Measurements from ENCODE around the gene SIAH3.
"Not testable (repeated sequence)": the region's sequence is repeated elsewhere in the genome, so short reads cannot be mapped to it uniquely, and the experiment has no call there.

The SIAH3 gene

GRCh38 chr13:45783346-45784043 is 68.1 kb downstream of the SIAH3 start:
- no peak for DNase-seq (ENCODE audit: low read depth, low spot score)

- DNase-seq (ENCODE audit: low read depth, low spot score) = no peak
These were observed 69.1 kb downstream of the SIAH3 start for GRCh38 chr13:45782327-45783045.

GRCh38 chr13:45781553-45782326 is 69.8 kb downstream of the SIAH3 start:
- DNase-seq (ENCODE audit: low read depth, low spot score) = no peak

GRCh38 chr13:45779901-45780300 is 71.7 kb downstream of the SIAH3 start:
- no peak for DNase-seq (ENCODE audit: low read depth, low spot score)

- DNase-seq (ENCODE audit: low read depth, low spot score) = no peak
These were observed 72.7 kb downstream of the SIAH3 start for GRCh38 chr13:45778882-45779281.

- DNase-seq (ENCODE audit: low read depth, low spot score) = no peak
These were observed 74.8 kb downstream of the SIAH3 start for GRCh38 chr13:45776748-45777147.

- DNase-seq (ENCODE audit: low read depth, low spot score) = no peak
These were observed 76.1 kb downstream of the SIAH3 start for GRCh38 chr13:45775401-45775963.

- DNase-seq (ENCODE audit: low read depth, low spot score) = no peak
These were observed 77.6 kb downstream of the SIAH3 start for GRCh38 chr13:45773944-45774343.

- DNase-seq (ENCODE audit: low read depth, low spot score) = no peak
These were observed 78.3 kb downstream of the SIAH3 start for GRCh38 chr13:45773236-45773635.

- no peak for DNase-seq (ENCODE audit: low read depth, low spot score)
These were observed 80.7 kb downstream of the SIAH3 start for GRCh38 chr13:45770886-45771285.

- DNase-seq (ENCODE audit: low read depth, low spot score) = no peak
These were observed 82.7 kb downstream of the SIAH3 start for GRCh38 chr13:45768656-45769479.

- DNase-seq (ENCODE audit: low read depth, low spot score) = no peak
These were observed 86.1 kb downstream of the SIAH3 start for GRCh38 chr13:45765464-45765863.

- DNase-seq (ENCODE audit: low read depth, low spot score) = no peak
These were observed 88.1 kb downstream of the SIAH3 start for GRCh38 chr13:45763419-45763818.

- not testable (repeated sequence) for DNase-seq (ENCODE audit: low read depth, low spot score)
These were observed 94.0 kb downstream of the SIAH3 start for GRCh38 chr13:45757589-45757988.

- DNase-seq (ENCODE audit: low read depth, low spot score) = not testable (repeated sequence)
These were observed 95.1 kb downstream of the SIAH3 start for GRCh38 chr13:45756498-45756897.

GRCh38 chr13:45752510-45752909 is 99.0 kb downstream of the SIAH3 start:
- DNase-seq (ENCODE audit: low read depth, low spot score) = no peak

GRCh38 chr13:45751885-45752284 is 99.7 kb downstream of the SIAH3 start:
- no peak for DNase-seq (ENCODE audit: low read depth, low spot score)

GRCh38 chr13:45750566-45750965 is 101.0 kb downstream of the SIAH3 start:
- no peak for DNase-seq (ENCODE audit: low read depth, low spot score)

GRCh38 chr13:45748941-45749759 is 102.4 kb downstream of the SIAH3 start:
- no peak for DNase-seq (ENCODE audit: low read depth, low spot score)

- no peak for DNase-seq (ENCODE audit: low read depth, low spot score)
These were observed 104.5 kb downstream of the SIAH3 start for GRCh38 chr13:45747071-45747470.

Measured in smooth muscle cell of the brain vasculature (primary cell).